CD8-positive, alpha-beta memory T cell (primary cell): ENCODE measurements around the gene PPARD. TPM values are rescaled to one million over a fixed set of nuclear protein-coding genes. Genes with fewer than 3 reads are reported as not detected.

ENCODE experiments used
- CTCF ChIA-PET: fragments of 350-600 bp; sonication (Branson Sonifier 250); formaldehyde crosslinking; loops from one replicate; lab custom pipeline; 2021; ENCODE audit warnings: antibody characterized with exemption; lab: Charles Lee
- POLR2A ChIA-PET: fragments of 350-600 bp; sonication (Branson Sonifier 250); formaldehyde crosslinking; loops from one replicate; lab custom pipeline; 2021; ENCODE audit warnings: antibody characterized with exemption; lab: Charles Lee
- DNase-seq, 5 donors: peaks; one replicate each; pipeline versions ENCODE4 v3.0.0 to v3.0.0-alpha.2; 2020 to 2022; ENCODE audit warnings: mixed read lengths in 1 of 5
- H3K27ac ChIP-seq: one replicate; pipeline ENCODE4 v1.7.0; 2013; ENCODE audit warnings: low read depth, mild to moderate bottlenecking, low read length, moderate library complexity
- H3K27me3 ChIP-seq: 2 replicates; pipeline ENCODE4 v1.7.0; 2013; ENCODE audit warnings: low read length, mild to moderate bottlenecking; ENCODE audit not compliant: insufficient read depth, poor library complexity, severe bottlenecking
- H3K36me3 ChIP-seq: 2 replicates; pipeline ENCODE4 v1.7.0; 2013; ENCODE audit warnings: mild to moderate bottlenecking, low read length, moderate library complexity; ENCODE audit not compliant: insufficient read depth
- H3K4me1 ChIP-seq: 2 replicates; pipeline ENCODE4 v1.7.0; 2013; ENCODE audit warnings: mild to moderate bottlenecking, low read length, moderate library complexity; ENCODE audit not compliant: insufficient read depth
- H3K4me3 ChIP-seq: 2 replicates; pipeline ENCODE4 v1.7.0; 2013; ENCODE audit warnings: mild to moderate bottlenecking, low read length
- H3K9me3 ChIP-seq: 2 replicates; pipeline ENCODE4 v1.7.0; 2013; ENCODE audit warnings: mild to moderate bottlenecking, low read length
- H3K27ac Mint-ChIP-seq, 8 donors: one replicate each; pipeline ENCODE4 v1.8.0; 2020 to 2021; ENCODE audit warnings: mixed read lengths in 8 of 8, mild to moderate bottlenecking in 6 of 8, inconsistent platforms in 3 of 8, moderate library complexity in 3 of 8
- H3K27me3 Mint-ChIP-seq, 2 donors: one replicate each; pipeline ENCODE4 v1.8.0; 2020 to 2021; ENCODE audit warnings: mixed read lengths in 2 of 2, mild to moderate bottlenecking in 1 of 2, moderate library complexity in 1 of 2
- H3K36me3 Mint-ChIP-seq, 3 donors: one replicate each; pipeline ENCODE4 v1.8.0; 2020 to 2021; ENCODE audit warnings: mixed read lengths in 3 of 3, inconsistent platforms in 1 of 3, mild to moderate bottlenecking in 1 of 3
- H3K4me1 Mint-ChIP-seq, 3 donors: one replicate each; pipeline ENCODE4 v1.8.0; 2020 to 2021; ENCODE audit warnings: mixed read lengths in 3 of 3, inconsistent platforms in 1 of 3, mild to moderate bottlenecking in 1 of 3
- H3K4me3 Mint-ChIP-seq, 7 donors: one replicate each; pipeline ENCODE4 v1.8.0; 2020 to 2021; ENCODE audit warnings: mixed read lengths in 7 of 7, mild to moderate bottlenecking in 6 of 7, moderate library complexity in 4 of 7, inconsistent platforms in 2 of 7
- H3K9me3 Mint-ChIP-seq, 5 donors: one replicate each; pipeline ENCODE4 v1.8.0; 2020 to 2022; ENCODE audit warnings: mixed read lengths in 5 of 5, mild to moderate bottlenecking in 3 of 5, moderate library complexity in 2 of 5, inconsistent platforms in 1 of 5
- polyA plus RNA-seq: library from polyadenylated mRNA; unstranded; fragments of 300-500 nt; fragmentation: Illumina TruSeq; gene quantifications from one replicate; pipeline ENCODE4 v1.2.3, GENCODE V29; 2021
- total RNA-seq, 2 experiments: library from RNA; stranded (reverse); gene quantifications; one replicate each; pipeline ENCODE4 v1.2.3, GENCODE V29; 2021

Gene PPARD
- total and polyA plus RNA-seq, 3 experiments from 2014 or later, result 7.7 to 16.2 (median 14.8) TPM

DNA sequence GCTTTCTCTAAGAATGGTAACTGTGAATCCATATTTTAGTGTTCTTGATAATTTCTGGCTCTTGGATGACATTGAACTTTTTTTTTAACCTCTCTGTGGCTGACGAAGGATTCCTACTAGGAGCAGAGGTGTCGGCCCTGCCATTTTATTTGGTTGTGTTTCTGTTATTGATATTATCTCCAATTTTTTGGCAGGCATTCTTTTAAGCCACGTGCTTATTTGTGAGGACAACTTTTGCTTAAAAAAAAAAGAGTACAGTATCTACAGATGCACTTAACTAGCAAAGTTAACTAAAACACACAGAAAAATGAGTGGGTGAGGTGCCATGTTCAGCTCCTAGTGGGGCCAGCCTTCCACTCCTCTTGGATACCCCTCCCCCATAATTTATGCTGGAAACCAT lies 110.9 kb downstream of the PPARD start:
- Mint-ChIP-seq H3K27me3 (no peaks in the 10 kb centered on the region), H3K27ac (peak overlapping the region in 7 of 8 donors; percentile 6 to 79 (median 52)), H3K9me3 (no peaks in the 10 kb centered on the region), H3K4me1 (peaks cover 33 to 45% (median 39%) of the 10 kb centered on the region in 3 donors), H3K36me3 (peaks cover 0 to 26% (median 11%) of the 10 kb centered on the region in 3 donors), H3K4me3 (peak overlapping the region; percentile 72 to 92 (median 77))
- no peaks in the 10 kb centered on the region for H3K27me3 ChIP-seq
- POLR2A ChIA-PET, result interaction anchor here (1.0 to 1.9 kb wide), 2 partner anchors 15 to 20 kb away, joined by 3 to 12 read pairs; partner anchors contain the start of gene RPL10A
- no peak overlapping the region for H3K27ac ChIP-seq
- DNase-seq, result no peak
- peaks cover 21% of the 10 kb centered on the region for H3K4me1 ChIP-seq
- no peaks in the 10 kb centered on the region for H3K9me3 ChIP-seq
- CTCF ChIA-PET, result interaction anchor here (1.0 to 12.3 kb wide), 5 partner anchors 14 to 157 kb away, joined by 3 to 142 read pairs (median 35); partner anchors contain the start of genes DEF6 and RPL10A
- H3K36me3 ChIP-seq, result no peaks in the 10 kb centered on the region
- peak overlapping the region; percentile 69 for H3K4me3 ChIP-seq

DNA sequence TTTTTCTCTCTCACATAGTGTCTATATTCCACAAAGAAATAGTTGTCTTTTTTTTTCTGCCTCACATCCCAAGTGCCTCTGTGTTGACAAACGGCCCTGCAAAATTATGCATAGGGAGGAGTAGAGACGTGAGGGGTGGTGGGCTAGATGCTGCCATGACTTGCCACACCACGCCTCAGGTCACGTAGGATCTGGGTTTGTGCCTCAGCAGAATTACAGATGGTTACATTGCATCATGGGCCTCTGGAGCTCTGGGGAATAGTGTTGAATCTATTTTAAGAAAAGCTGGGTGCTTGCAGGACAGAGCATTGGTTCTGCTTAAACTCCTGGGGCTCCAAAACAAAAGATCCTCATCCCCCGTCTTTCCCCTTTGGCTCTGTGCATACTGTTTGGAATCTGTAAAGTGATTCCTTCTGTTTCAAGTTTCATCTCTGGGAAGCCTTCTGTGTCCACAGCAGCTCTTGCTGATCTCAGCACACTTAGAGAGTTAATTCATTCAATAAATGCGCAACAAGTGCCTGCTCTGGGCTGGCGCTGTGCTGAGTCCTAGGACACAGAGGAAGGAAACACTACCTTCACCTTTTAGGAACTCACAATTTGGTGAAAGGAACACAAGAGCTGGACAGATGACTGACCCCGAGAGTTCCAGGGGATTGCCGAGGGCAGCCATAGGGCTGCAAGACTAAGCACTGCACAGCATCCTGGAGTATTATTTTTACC lies 112.2 kb downstream of the PPARD start:
- ChIA-PET POLR2A (no interaction called here), CTCF (interaction anchor here (1.1 to 5.2 kb wide), 4 partner anchors 13 to 283 kb away, joined by 3 to 35 read pairs (median 6); partner anchors contain the start of genes ARMC12, DEF6 and RPL10A)
- Histone ChIP-seq H3K27ac (no peak overlapping the region), H3K4me1 (peaks cover 21% of the 10 kb centered on the region), H3K27me3 (no peaks in the 10 kb centered on the region), H3K36me3 (no peaks in the 10 kb centered on the region), H3K4me3 (no peak overlapping the region), H3K9me3 (no peaks in the 10 kb centered on the region)
- Mint-ChIP-seq H3K4me3 (peak overlapping the region in 4 of 7 donors; percentile 13 to 85 (median 54)), H3K27ac (peak overlapping the region in 1 of 8 donors; percentile 66), H3K9me3 (no peaks in the 10 kb centered on the region), H3K27me3 (no peaks in the 10 kb centered on the region), H3K36me3 (peaks cover 0 to 36% (median 11%) of the 10 kb centered on the region in 3 donors), H3K4me1 (peaks cover 30 to 43% (median 36%) of the 10 kb centered on the region in 3 donors)
- no peak for DNase-seq

- Mint-ChIP-seq H3K9me3 (no peaks in the 10 kb centered on the region), H3K4me3 (peak overlapping the region in 1 of 7 donors; percentile 37), H3K27ac (peak overlapping the region in 1 of 8 donors; percentile 43), H3K36me3 (peaks cover 0 to 54% (median 11%) of the 10 kb centered on the region in 3 donors), H3K4me1 (peaks cover 17 to 24% (median 19%) of the 10 kb centered on the region in 3 donors), H3K27me3 (no peaks in the 10 kb centered on the region)
- Histone ChIP-seq H3K4me3 (no peak overlapping the region), H3K4me1 (peaks cover 10% of the 10 kb centered on the region), H3K9me3 (no peaks in the 10 kb centered on the region), H3K27ac (no peak overlapping the region), H3K36me3 (no peaks in the 10 kb centered on the region), H3K27me3 (no peaks in the 10 kb centered on the region)
- ChIA-PET POLR2A (no interaction called here), CTCF (interaction anchor here (1.3 to 2.8 kb wide), 4 partner anchors 9 to 160 kb away, joined by 3 to 11 read pairs (median 4); partner anchors contain the start of gene DEF6)
- no peak for DNase-seq
These were observed 115.5 kb downstream of the PPARD start for GRCh38 chr6:35457907-35458306.

DNA sequence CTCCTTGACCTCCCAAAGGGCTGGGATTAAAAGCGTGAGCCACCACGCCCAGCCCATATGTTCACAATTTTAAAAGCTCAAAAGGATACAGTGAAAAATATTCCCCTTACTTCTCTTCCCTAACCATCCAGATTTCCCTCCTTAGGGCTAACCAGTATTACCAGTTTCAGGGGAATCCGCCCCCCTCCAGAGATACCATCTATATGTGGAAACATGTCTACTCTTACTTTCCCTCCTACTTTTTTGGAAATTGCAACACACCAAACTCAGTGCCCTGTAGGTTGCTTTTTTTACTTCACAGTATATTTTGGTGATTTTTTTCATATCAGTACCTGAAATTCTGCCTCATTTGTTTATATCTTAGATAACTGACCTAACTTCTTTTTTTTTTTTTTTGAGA lies 118.9 kb downstream of the PPARD start:
- H3K4me1 ChIP-seq, result no peaks in the 10 kb centered on the region
- H3K36me3 Mint-ChIP-seq, result peaks cover 0 to 54% (median 3%) of the 10 kb centered on the region in 3 donors
- POLR2A ChIA-PET, result no interaction called here
- H3K27ac ChIP-seq, result no peak overlapping the region
- peak overlapping the region in 2 of 8 donors; percentile 17 to 26 for H3K27ac Mint-ChIP-seq
- no peaks in the 10 kb centered on the region for H3K9me3 ChIP-seq
- DNase-seq, result no peak
- no peak overlapping the region for H3K4me3 Mint-ChIP-seq
- no peaks in the 10 kb centered on the region for H3K27me3 ChIP-seq
- H3K9me3 Mint-ChIP-seq, result no peaks in the 10 kb centered on the region
- no peaks in the 10 kb centered on the region for H3K36me3 ChIP-seq
- CTCF ChIA-PET, result no interaction called here
- H3K4me1 Mint-ChIP-seq, result peaks cover 0 to 2% (median 0%) of the 10 kb centered on the region in 3 donors
- H3K4me3 ChIP-seq, result no peak overlapping the region
- no peaks in the 10 kb centered on the region for H3K27me3 Mint-ChIP-seq

DNA sequence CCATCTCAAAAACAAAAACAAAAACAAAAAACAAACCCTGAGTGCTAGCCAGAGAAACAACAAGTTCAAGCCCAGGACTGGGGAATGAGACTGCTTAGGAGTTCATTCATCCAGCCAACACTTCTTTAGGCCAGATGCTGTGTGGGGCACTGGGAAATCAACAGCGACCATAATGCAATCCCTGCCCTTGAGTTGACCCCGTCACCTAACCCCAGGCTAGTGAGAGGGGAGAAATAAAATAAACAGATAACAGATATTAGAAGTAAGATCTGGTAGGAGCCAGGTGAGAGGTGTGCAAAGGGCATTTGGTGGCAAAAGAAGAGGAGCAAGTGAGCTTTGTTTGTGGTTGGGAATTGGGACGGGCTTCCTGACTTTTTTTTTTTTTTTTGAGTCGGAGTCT lies 120.9 kb downstream of the PPARD start:
- Mint-ChIP-seq H3K27ac (peak overlapping the region in 4 of 8 donors; percentile 17 to 59 (median 37)), H3K9me3 (no peaks in the 10 kb centered on the region), H3K27me3 (no peaks in the 10 kb centered on the region), H3K36me3 (peaks cover 0 to 50% (median 2%) of the 10 kb centered on the region in 3 donors), H3K4me1 (peaks cover 7 to 8% (median 7%) of the 10 kb centered on the region in 3 donors), H3K4me3 (no peak overlapping the region)
- Histone ChIP-seq H3K4me3 (no peak overlapping the region), H3K4me1 (peaks cover 6% of the 10 kb centered on the region), H3K36me3 (no peaks in the 10 kb centered on the region), H3K9me3 (no peaks in the 10 kb centered on the region), H3K27me3 (no peaks in the 10 kb centered on the region), H3K27ac (no peak overlapping the region)
- CTCF ChIA-PET, result interaction anchor here (1.1 to 1.4 kb wide), 4 partner anchors 9 to 161 kb away, joined by 3 to 4 read pairs (median 4); no protein-coding TSS in a partner anchor
- POLR2A ChIA-PET, result no interaction called here
- DNase-seq, result no peak

DNA sequence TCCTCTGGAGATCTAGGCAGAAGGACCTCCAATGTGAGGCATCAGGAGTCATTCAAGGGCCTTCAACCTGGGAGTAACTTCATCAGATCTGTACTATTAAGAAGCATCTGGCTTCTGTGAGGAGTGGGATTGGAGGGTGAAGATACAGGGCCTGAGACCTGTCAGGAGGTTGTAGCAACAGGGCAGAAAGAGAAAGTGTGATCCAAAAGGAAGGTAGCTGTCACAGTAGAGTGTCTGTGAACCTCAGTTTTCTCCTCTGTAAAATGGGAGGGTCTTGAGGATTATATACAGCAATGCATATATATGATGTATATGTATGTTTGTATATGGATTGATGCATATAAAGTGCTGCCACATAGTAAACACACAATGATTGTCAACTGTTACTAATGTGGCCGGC lies 123.3 kb downstream of the PPARD start:
- Histone ChIP-seq H3K36me3 (peaks cover 1% of the 10 kb centered on the region), H3K4me3 (no peak overlapping the region), H3K4me1 (peaks cover 23% of the 10 kb centered on the region), H3K27me3 (no peaks in the 10 kb centered on the region), H3K27ac (no peak overlapping the region), H3K9me3 (no peaks in the 10 kb centered on the region)
- H3K4me1 Mint-ChIP-seq, result peaks cover 22 to 24% (median 22%) of the 10 kb centered on the region in 3 donors
- CTCF ChIA-PET, result interaction anchor here (0.8 to 2.0 kb wide), 5 partner anchors 13 to 172 kb away, joined by 3 to 8 read pairs (median 5); partner anchors contain the start of gene FANCE
- H3K27ac Mint-ChIP-seq, result peak overlapping the region in 2 of 8 donors; percentile 28 to 36
- H3K27me3 Mint-ChIP-seq, result peaks cover 0 to 5% of the 10 kb centered on the region in 2 donors
- H3K36me3 Mint-ChIP-seq, result peaks cover 0 to 56% (median 7%) of the 10 kb centered on the region in 3 donors
- POLR2A ChIA-PET, result interaction anchor here (0.6 kb wide), 1 partner anchor 144 kb away, joined by 3 read pairs; no protein-coding TSS in a partner anchor
- no peaks in the 10 kb centered on the region for H3K9me3 Mint-ChIP-seq
- no peak for DNase-seq
- H3K4me3 Mint-ChIP-seq, result peak overlapping the region in 1 of 7 donors; percentile 32

DNA sequence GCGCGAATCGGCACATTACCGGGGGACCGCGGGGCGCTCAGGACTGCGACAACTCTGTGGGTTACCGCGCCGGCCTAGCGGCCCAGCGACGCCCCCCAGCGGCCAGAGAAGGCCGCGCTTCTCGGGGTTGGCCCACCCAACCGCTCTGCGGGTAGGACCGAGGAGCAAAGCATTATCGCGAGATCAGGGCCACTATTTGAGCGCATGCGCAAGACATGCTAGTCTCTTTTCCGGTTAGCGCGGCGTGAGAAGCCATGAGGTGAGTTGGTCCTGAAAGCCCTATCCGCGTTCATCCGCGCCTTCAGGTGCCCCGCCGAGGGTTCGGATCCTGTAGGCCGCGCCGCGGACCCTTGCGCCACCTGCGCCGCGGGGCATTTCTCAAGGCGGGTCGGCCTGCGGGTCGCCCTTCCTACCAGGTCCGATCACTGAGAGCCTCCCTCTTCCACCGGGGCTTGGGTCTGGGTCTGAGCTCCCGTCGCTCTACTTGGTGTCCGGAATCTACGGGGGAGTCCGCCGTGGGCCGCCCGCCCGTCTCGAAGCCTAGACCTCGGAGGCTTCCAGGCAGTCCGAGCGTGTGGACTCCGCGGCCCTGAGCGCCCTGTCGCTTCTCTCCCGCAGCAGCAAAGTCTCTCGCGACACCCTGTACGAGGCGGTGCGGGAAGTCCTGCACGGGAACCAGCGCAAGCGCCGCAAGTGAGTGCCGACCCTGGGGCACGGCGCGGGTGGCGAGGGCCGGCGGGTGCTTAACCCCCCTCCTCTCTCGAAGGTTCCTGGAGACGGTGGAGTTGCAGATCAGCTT lies 126.0 kb downstream of the PPARD start, which contains the start of gene RPL10A:
TSS of gene RPL10A (plus strand) at position 221 of the 799 bp plus-strand sequence. CDS start at position 255, 34 bp downstream.
- Histone ChIP-seq H3K9me3 (no peaks in the 10 kb centered on the region), H3K27me3 (no peaks in the 10 kb centered on the region), H3K4me1 (peaks cover 39% of the 10 kb centered on the region), H3K27ac (peak within 1 kb of the TSS; percentile 87), H3K4me3 (peak within 1 kb of the TSS; percentile 92), H3K36me3 (peaks cover 25% of the 10 kb centered on the region)
- peak; percentile 91 to 99 (median 95) for DNase-seq
- POLR2A ChIA-PET, result interaction anchor here (0.7 to 1.6 kb wide), 7 partner anchors 16 to 624 kb away, joined by 3 to 12 read pairs (median 3); partner anchors contain the start of gene FANCE
- H3K4me3 Mint-ChIP-seq, result peak within 1 kb of the TSS; percentile 89 to 99 (median 97)
- H3K27ac Mint-ChIP-seq, result peak within 1 kb of the TSS; percentile 92 to 99 (median 98)
- H3K9me3 Mint-ChIP-seq, result no peaks in the 10 kb centered on the region
- peaks cover 0 to 5% of the 10 kb centered on the region in 2 donors for H3K27me3 Mint-ChIP-seq
- CTCF ChIA-PET, result interaction anchor here (0.7 to 3.0 kb wide), 29 partner anchors 9 to 279 kb away, joined by 3 to 35 read pairs (median 4); partner anchors contain the start of genes ARMC12, DEF6, FANCE and PPARD
- H3K4me1 Mint-ChIP-seq, result peaks cover 35 to 43% (median 41%) of the 10 kb centered on the region in 3 donors
- peaks cover 0 to 68% (median 12%) of the 10 kb centered on the region in 3 donors for H3K36me3 Mint-ChIP-seq
